A673 (cell line): ENCODE results near the gene KAT2A. TPM values are rescaled to one million over a fixed set of nuclear protein-coding genes. Genes with fewer than 3 reads are reported as not detected.

Source experiments
- BruUV-seq: library from RNA; stranded (reverse); fragments of 400-500 nt; replicated peaks from 2 replicates; lab custom pipeline; 2021; lab: Mats Ljungman, UMichigan
- CTCF ChIA-PET: fragments of 300-600 bp; sonication (Branson Sonifier 250); formaldehyde crosslinking; loops from one replicate; lab custom pipeline; 2022; ENCODE audit warnings: antibody characterized with exemption; lab: Charles Lee
- POLR2A ChIA-PET: fragments of 300-600 bp; sonication (Branson Sonifier 250); formaldehyde crosslinking; loops from one replicate; lab custom pipeline; 2022; ENCODE audit warnings: antibody characterized with exemption; ENCODE audit not compliant: low non-redundant PET; lab: Charles Lee
- DNase-seq: peaks from one replicate; pipeline ENCODE4 v3.0.0-alpha.2; 2015; ENCODE audit warnings: low spot score
- H3K27ac ChIP-seq: fragments of 200-600 bp; sonication (generic); 2 replicates; pipeline ENCODE4 v1.5.1; 2016; ENCODE audit warnings: mixed run types, low read depth, mild to moderate bottlenecking, mixed read lengths, antibody characterized with exemption, low read length; ENCODE audit not compliant: poor library complexity, severe bottlenecking
- H3K27me3 ChIP-seq: fragments of 200-600 bp; sonication (generic); replicated peaks from 2 replicates; pipeline ENCODE4 v1.6.1; 2017; ENCODE audit warnings: mixed run types, low read depth, mild to moderate bottlenecking, mixed read lengths, antibody characterized with exemption, low read length; ENCODE audit not compliant: insufficient read depth, poor library complexity
- H3K36me3 ChIP-seq: fragments of 200-600 bp; sonication (generic); 2 replicates; pipeline ENCODE4 v1.6.1; 2016; ENCODE audit warnings: mixed run types, mild to moderate bottlenecking, mixed read lengths, antibody characterized with exemption, low read length; ENCODE audit not compliant: insufficient read depth, poor library complexity, severe bottlenecking
- H3K4me1 ChIP-seq: fragments of 200-600 bp; sonication (generic); 2 replicates; pipeline ENCODE4 v1.6.1; 2017; ENCODE audit warnings: mixed run types, mild to moderate bottlenecking, mixed read lengths, antibody characterized with exemption, low read length; ENCODE audit not compliant: insufficient read depth, poor library complexity, severe bottlenecking
- H3K4me3 ChIP-seq: fragments of 200-600 bp; sonication (generic); 2 replicates; pipeline ENCODE4 v1.5.1; 2016; ENCODE audit warnings: low read depth, mixed run types, mild to moderate bottlenecking, mixed read lengths, low read length; ENCODE audit not compliant: poor library complexity, severe bottlenecking
- H3K9me3 ChIP-seq: fragments of 200-600 bp; sonication (generic); 2 replicates; pipeline ENCODE4 v1.6.1; 2016; ENCODE audit warnings: mixed run types, low read depth, mild to moderate bottlenecking, mixed read lengths, antibody characterized with exemption, low read length; ENCODE audit not compliant: poor library complexity, severe bottlenecking
- CTCF ChIP-seq: fragments of 300-800, 200-600 bp; sonication (generic); conservative IDR thresholded peaks from 2 replicates; pipeline ENCODE4 v1.5.1; 2017; ENCODE audit warnings: low read depth, mild to moderate bottlenecking, antibody characterized with exemption, low read length, moderate library complexity, mixed read lengths
- EZH2 ChIP-seq: fragments of 200-600 bp; sonication (generic); IDR thresholded peaks from 2 replicates; pipeline ENCODE4 v1.6.1; 2017; ENCODE audit warnings: borderline replicate concordance, low read depth, mild to moderate bottlenecking, mixed read lengths, antibody characterized with exemption, low read length; ENCODE audit not compliant: poor library complexity, severe bottlenecking
- intact Hi-C: fragments of 100-400 bp; cut with micrococcal nuclease; formaldehyde crosslinking; loops from one replicate; pipeline ENCODE4 v1.10.0; 2022; ENCODE audit not compliant: unreplicated experiment
- total RNA-seq: library from RNA; stranded (reverse); gene quantifications from 2 replicates; pipeline ENCODE4 v1.2.3, GENCODE V29; 2021

Gene KAT2A
- total RNA-seq, 1 experiment from 2014 or later = 30.3 TPM

GRCh38 chr17:42078396-42079043 is 42.6 kb downstream of the KAT2A start:
- intact Hi-C loops = no loop called here
- H3K27ac ChIP-seq = no peak overlapping the region
- ChIA-PET POLR2A (no interaction called here), CTCF (no interaction called here)
- no peaks in the 10 kb centered on the region for H3K9me3 ChIP-seq
- H3K36me3 ChIP-seq = no peaks in the 10 kb centered on the region
- DNase-seq = no peak
- no peaks in the 10 kb centered on the region for H3K27me3 ChIP-seq
- no peak overlapping the region for H3K4me3 ChIP-seq
- no TSS peak for BruUV-seq
- no peaks in the 10 kb centered on the region for H3K4me1 ChIP-seq
- no peak for TF ChIP-seq EZH2
- no peak for TF ChIP-seq CTCF

- CTCF ChIA-PET = no interaction called here
- H3K27me3 ChIP-seq = no peaks in the 10 kb centered on the region
- intact Hi-C loops = no loop called here
- no peak for TF ChIP-seq CTCF
- no peak for TF ChIP-seq EZH2
- BruUV-seq = no TSS peak
- POLR2A ChIA-PET = no interaction called here
- H3K27ac ChIP-seq = no peak overlapping the region
- H3K4me1 ChIP-seq = no peaks in the 10 kb centered on the region
- DNase-seq = no peak
- no peak overlapping the region for H3K4me3 ChIP-seq
- H3K9me3 ChIP-seq = no peaks in the 10 kb centered on the region
- H3K36me3 ChIP-seq = no peaks in the 10 kb centered on the region
Observed at GRCh38 chr17:42077755-42078154, 43.4 kb downstream of the KAT2A start.

GRCh38 chr17:42076797-42077559 is 44.2 kb downstream of the KAT2A start:
- no peak overlapping the region for H3K4me3 ChIP-seq
- TF ChIP-seq CTCF (no peak), EZH2 (no peak)
- no peak for DNase-seq
- no peaks in the 10 kb centered on the region for H3K27me3 ChIP-seq
- BruUV-seq = no TSS peak
- intact Hi-C loops = no loop called here
- ChIA-PET CTCF (no interaction called here), POLR2A (no interaction called here)
- no peaks in the 10 kb centered on the region for H3K4me1 ChIP-seq
- H3K27ac ChIP-seq = no peak overlapping the region
- no peaks in the 10 kb centered on the region for H3K9me3 ChIP-seq
- no peaks in the 10 kb centered on the region for H3K36me3 ChIP-seq
